ENCODE results near the gene ZNF483. TPM values are rescaled to one million over a fixed set of nuclear protein-coding genes. Genes with fewer than 3 reads are reported as not detected.
"Not testable (repeated sequence)": the region's sequence is repeated elsewhere in the genome, so short reads cannot be mapped to it uniquely, and the experiment has no call there.

The ZNF483 gene
- total and polyA plus RNA-seq, 3 donors from 2014 or later, result 10.5 to 28.6 (median 25.1) TPM

- no peaks in the 10 kb centered on the region for H3K36me3 ChIP-seq (ENCODE audit: low read depth, missing control alignments)
- TF ChIP-seq CTCF (IDR thresholded peaks at IDR 0.05), result no peak
- TF ChIP-seq POLR2A (IDR thresholded peaks at IDR 0.05), result no peak
- no peak overlapping the region for H3K27ac ChIP-seq
- no peaks in the 10 kb centered on the region for H3K4me1 ChIP-seq
- H3K27me3 ChIP-seq, result no peaks in the 10 kb centered on the region
- 90% methylated on average over 11 to 16 of the region's 16 CpGs for WGBS, 2 donors
- no peak overlapping the region for H3K4me3 ChIP-seq
- intact Hi-C loops (cut with DNase I; ENCODE audit: low total_unique reads), result no loop called here
- DNase-seq, result no peak
- no peaks in the 10 kb centered on the region for H3K9me3 ChIP-seq
Measured at GRCh38 chr9:111501005-111501562, 23.9 kb upstream of the ZNF483 start.

- Histone ChIP-seq H3K4me1 (no peaks in the 10 kb centered on the region), H3K27ac (no peak overlapping the region), H3K4me3 (no peak overlapping the region), H3K27me3 (no peaks in the 10 kb centered on the region), H3K9me3 (no peaks in the 10 kb centered on the region), H3K36me3 (ENCODE audit: low read depth, missing control alignments) (no peaks in the 10 kb centered on the region)
- intact Hi-C loops (cut with DNase I; ENCODE audit: low total_unique reads), result no loop called here
- WGBS, 2 donors, result 93 to 100% methylated on average over 1 to 6 of the region's 6 CpGs
- no peak for TF ChIP-seq CTCF (IDR thresholded peaks at IDR 0.05)
- DNase-seq, result no peak
Measured at GRCh38 chr9:111501648-111502047, 23.3 kb upstream of the ZNF483 start.

GRCh38 chr9:111502506-111502905 is 22.5 kb upstream of the ZNF483 start:
- TF ChIP-seq CTCF (IDR thresholded peaks at IDR 0.05) (no peak), POLR2A (IDR thresholded peaks at IDR 0.05) (no peak)
- no peak overlapping the region for H3K4me3 ChIP-seq
- DNase-seq, result no peak
- no peaks in the 10 kb centered on the region for H3K9me3 ChIP-seq
- no peaks in the 10 kb centered on the region for H3K36me3 ChIP-seq (ENCODE audit: low read depth, missing control alignments)
- intact Hi-C loops (cut with DNase I; ENCODE audit: low total_unique reads), result no loop called here
- H3K27me3 ChIP-seq, result no peaks in the 10 kb centered on the region
- WGBS, 2 donors, result 86% methylated on average over 3 of the region's 3 CpGs; no CpG with 5 or more reads in 1 of the 2 donors
- no peaks in the 10 kb centered on the region for H3K4me1 ChIP-seq
- H3K27ac ChIP-seq, result no peak overlapping the region

GRCh38 chr9:111511581-111511980 is 13.4 kb upstream of the ZNF483 start:
- H3K36me3 ChIP-seq (ENCODE audit: low read depth, missing control alignments); H3K4me3 ChIP-seq; DNase-seq; H3K27me3 ChIP-seq; H3K27ac ChIP-seq; H3K4me1 ChIP-seq; intact Hi-C loops (cut with DNase I; ENCODE audit: low total_unique reads); H3K9me3 ChIP-seq: not testable (repeated sequence)
- 80 to 96% methylated on average over 6 of the region's 6 CpGs for WGBS, 2 donors

- intact Hi-C loops (cut with DNase I; ENCODE audit: low total_unique reads), result no loop called here
- H3K4me1 ChIP-seq, result no peaks in the 10 kb centered on the region
- no peak for TF ChIP-seq CTCF (IDR thresholded peaks at IDR 0.05)
Measured at GRCh38 chr9:111514967-111515366, 10.0 kb upstream of the ZNF483 start.

More at GRCh38 chr9:111514967-111515366, 10.0 kb upstream of the ZNF483 start:
- no peak overlapping the region for H3K27ac ChIP-seq
- no peak for DNase-seq
- H3K4me3 ChIP-seq, result no peak overlapping the region
- H3K36me3 ChIP-seq (ENCODE audit: low read depth, missing control alignments), result no peaks in the 10 kb centered on the region
- H3K9me3 ChIP-seq, result no peaks in the 10 kb centered on the region
- H3K27me3 ChIP-seq, result no peaks in the 10 kb centered on the region

All from testis (tissue), 3 donors.